CD4-positive, alpha-beta memory T cell (primary cell): Measurements from ENCODE around the gene SCN2B. TPM values are rescaled to one million over a fixed set of nuclear protein-coding genes. Genes with fewer than 3 reads are reported as not detected.

Source experiments
- CTCF ChIA-PET: fragments of 350-600 bp; sonication (Branson Sonifier 250); formaldehyde crosslinking; loops from one replicate; lab custom pipeline; 2021; ENCODE audit warnings: inconsistent platforms; ENCODE audit not compliant: partially characterized antibody; lab: Charles Lee
- POLR2A ChIA-PET: fragments of 350-600 bp; sonication (Branson Sonifier 250); formaldehyde crosslinking; loops from one replicate; lab custom pipeline; 2021; ENCODE audit not compliant: partially characterized antibody; lab: Charles Lee
- DNase-seq, 5 donors: peaks; one replicate each; pipeline versions ENCODE4 v3.0.0 to v3.0.0-alpha.2; 2020 to 2022; ENCODE audit warnings: mixed read lengths in 1 of 5
- H3K27ac ChIP-seq: one replicate; pipeline ENCODE4 v1.7.0; 2013; ENCODE audit warnings: low read depth, low read length
- H3K27me3 ChIP-seq: 2 replicates; pipeline ENCODE4 v1.7.0; 2013; ENCODE audit warnings: mild to moderate bottlenecking, low read length, moderate library complexity; ENCODE audit not compliant: insufficient read depth
- H3K36me3 ChIP-seq: 2 replicates; pipeline ENCODE4 v1.7.0; 2013; ENCODE audit warnings: mild to moderate bottlenecking, low read length, moderate library complexity; ENCODE audit not compliant: insufficient read depth
- H3K4me1 ChIP-seq: 2 replicates; pipeline ENCODE4 v1.7.0; 2013; ENCODE audit warnings: mild to moderate bottlenecking, low read length, moderate library complexity; ENCODE audit not compliant: insufficient read depth
- H3K4me3 ChIP-seq, 2 donors: one replicate each; pipeline ENCODE4 v1.7.0; 2013; ENCODE audit warnings: low read length in 2 of 2, mild to moderate bottlenecking in 1 of 2
- H3K9me3 ChIP-seq, 2 donors: one replicate each; pipeline ENCODE4 v1.7.0; 2013; ENCODE audit warnings: low read length in 2 of 2, control low read depth in 1 of 2; ENCODE audit not compliant: control insufficient read depth in 1 of 2
- H3K27ac Mint-ChIP-seq, 7 donors: one replicate each; pipeline ENCODE4 v1.8.0; 2020 to 2021; ENCODE audit warnings: mixed read lengths in 7 of 7, mild to moderate bottlenecking in 6 of 7, inconsistent platforms in 3 of 7, moderate library complexity in 3 of 7
- H3K27me3 Mint-ChIP-seq, 2 donors: one replicate each; pipeline ENCODE4 v1.8.0; 2020 to 2021; ENCODE audit warnings: mixed read lengths in 2 of 2
- H3K36me3 Mint-ChIP-seq, 2 donors: one replicate each; pipeline ENCODE4 v1.8.0; 2020 to 2021; ENCODE audit warnings: mixed read lengths in 2 of 2, inconsistent platforms in 1 of 2, mild to moderate bottlenecking in 1 of 2
- H3K4me1 Mint-ChIP-seq, 4 donors: one replicate each; pipeline ENCODE4 v1.8.0; 2020 to 2021; ENCODE audit warnings: mixed read lengths in 4 of 4, mild to moderate bottlenecking in 1 of 4
- H3K4me3 Mint-ChIP-seq, 8 donors: one replicate each; pipeline ENCODE4 v1.8.0; 2020 to 2021; ENCODE audit warnings: mixed read lengths in 8 of 8, mild to moderate bottlenecking in 7 of 8, moderate library complexity in 6 of 8, inconsistent platforms in 3 of 8
- H3K9me3 Mint-ChIP-seq, 8 donors: one replicate each; pipeline ENCODE4 v1.8.0; 2020 to 2021; ENCODE audit warnings: mixed read lengths in 8 of 8, mild to moderate bottlenecking in 5 of 8, inconsistent platforms in 3 of 8, moderate library complexity in 1 of 8
- intact Hi-C: fragments of 100-400 bp; cut with micrococcal nuclease; formaldehyde crosslinking; loops from one replicate; pipeline ENCODE4 v1.15.1; 2023
- polyA plus RNA-seq, 2 donors: library from polyadenylated mRNA; unstranded; fragments of 300-500 nt; fragmentation: Illumina TruSeq; gene quantifications; one replicate each; pipeline ENCODE4 v1.2.3, GENCODE V29; 2021
- total RNA-seq, 2 experiments: library from RNA; stranded (reverse); gene quantifications; one replicate each; pipeline ENCODE4 v1.2.3, GENCODE V29; 2021

Gene SCN2B
- total and polyA plus RNA-seq, 4 experiments from 2014 or later = not detected

DNA sequence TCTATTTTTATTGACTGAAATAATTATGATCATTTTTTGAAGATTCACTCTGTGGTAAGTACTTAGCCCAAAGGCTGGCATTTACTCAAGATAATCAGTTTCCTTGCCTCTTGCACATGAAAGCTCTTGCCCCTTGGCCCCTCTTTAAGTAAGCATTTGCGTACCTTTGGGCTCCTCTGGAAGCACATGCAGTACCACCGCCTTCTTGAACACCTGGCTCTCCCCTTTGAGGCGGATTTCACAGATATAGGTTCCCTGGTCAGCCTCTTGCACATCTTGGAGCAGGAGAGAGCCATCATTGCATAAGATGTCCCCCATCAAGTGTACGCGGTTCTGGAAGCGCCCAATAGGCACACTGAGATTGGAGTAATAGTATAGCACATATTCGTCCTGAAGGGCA is 33.9 kb upstream of the SCN2B start:
- Histone ChIP-seq H3K4me1 (peaks cover 44% of the 10 kb centered on the region), H3K9me3 (no peaks in the 10 kb centered on the region), H3K36me3 (peaks cover 26% of the 10 kb centered on the region), H3K27ac (no peak overlapping the region), H3K4me3 (no peak overlapping the region), H3K27me3 (no peaks in the 10 kb centered on the region)
- Mint-ChIP-seq H3K4me3 (no peak overlapping the region), H3K27me3 (no peaks in the 10 kb centered on the region), H3K4me1 (peaks cover 43 to 55% (median 49%) of the 10 kb centered on the region in 4 donors), H3K9me3 (peaks cover 0 to 2% (median 0%) of the 10 kb centered on the region in 8 donors), H3K36me3 (peaks cover 55 to 71% of the 10 kb centered on the region in 2 donors), H3K27ac (peak overlapping the region in 5 of 7 donors; percentile 0 to 75 (median 47))
- ChIA-PET CTCF (interaction anchor here (0.8 to 5.2 kb wide), 3 partner anchors 8 to 49 kb away, joined by 3 to 39 read pairs (median 6); no protein-coding TSS in a partner anchor), POLR2A (interaction anchor here (2.0 to 9.3 kb wide), 3 partner anchors 6 to 32 kb away, joined by 4 to 83 read pairs (median 6); no protein-coding TSS in a partner anchor)
- no peak for DNase-seq
- intact Hi-C loops = no loop called here

DNA sequence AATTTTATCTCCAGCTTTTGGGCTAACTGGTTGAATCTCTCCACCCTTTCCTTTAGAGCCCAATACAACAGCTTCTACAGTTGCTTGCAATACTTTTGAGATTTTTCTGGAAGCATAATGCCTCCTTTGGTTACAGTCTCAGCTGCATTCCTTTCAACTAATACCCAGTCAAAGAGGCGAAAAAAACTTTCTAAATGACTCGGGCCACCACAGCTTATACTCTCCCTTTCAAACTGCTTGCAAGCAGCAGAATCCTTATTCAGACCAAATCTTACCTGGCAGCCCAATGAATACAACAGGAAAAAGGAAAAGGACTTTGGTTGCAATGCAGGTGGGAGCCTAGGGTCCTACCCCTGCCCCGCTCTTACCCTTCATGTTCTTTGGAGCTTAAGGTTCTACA is 32.6 kb upstream of the SCN2B start:
- H3K27me3 Mint-ChIP-seq = no peaks in the 10 kb centered on the region
- no peak overlapping the region for H3K27ac ChIP-seq
- no peaks in the 10 kb centered on the region for H3K9me3 ChIP-seq
- peaks cover 43% of the 10 kb centered on the region for H3K4me1 ChIP-seq
- peaks cover 55 to 71% of the 10 kb centered on the region in 2 donors for H3K36me3 Mint-ChIP-seq
- H3K36me3 ChIP-seq = peaks cover 27% of the 10 kb centered on the region
- DNase-seq = no peak
- H3K27ac Mint-ChIP-seq = peak overlapping the region in 4 of 7 donors; percentile 48 to 84 (median 64)
- H3K27me3 ChIP-seq = no peaks in the 10 kb centered on the region
- intact Hi-C loops = loop anchor here (2.0 kb wide), 1 partner anchor 16 kb away; the partner anchor contains the start of gene JAML
- CTCF ChIA-PET = interaction anchor here (1.0 to 5.2 kb wide), 3 partner anchors 10 to 16 kb away, joined by 4 to 39 read pairs (median 5); partner anchors contain the start of gene JAML
- POLR2A ChIA-PET = interaction anchor here (0.6 to 2.8 kb wide), 5 partner anchors 16 to 189 kb away, joined by 3 to 19 read pairs (median 6); partner anchors contain the start of genes JAML and MPZL3
- H3K4me3 ChIP-seq = no peak overlapping the region
- peaks cover 0 to 2% (median 0%) of the 10 kb centered on the region in 8 donors for H3K9me3 Mint-ChIP-seq
- no peak overlapping the region for H3K4me3 Mint-ChIP-seq
- peaks cover 30 to 48% (median 38%) of the 10 kb centered on the region in 4 donors for H3K4me1 Mint-ChIP-seq

- H3K4me1 Mint-ChIP-seq = peaks cover 10 to 34% (median 24%) of the 10 kb centered on the region in 4 donors
Observed at GRCh38 chr11:118207079-118207478, 30.6 kb upstream of the SCN2B start.

GRCh38 chr11:118206391-118207031 is 30.1 kb upstream of the SCN2B start:
- intact Hi-C loops = loop anchor here (1.0 kb wide), 1 partner anchor 11 kb away; no protein-coding TSS in a partner anchor
- Mint-ChIP-seq H3K4me1 (peaks cover 5 to 31% (median 21%) of the 10 kb centered on the region in 4 donors), H3K27me3 (no peaks in the 10 kb centered on the region), H3K36me3 (peaks cover 35 to 53% of the 10 kb centered on the region in 2 donors), H3K9me3 (no peaks in the 10 kb centered on the region), H3K27ac (peak overlapping the region in 6 of 7 donors; percentile 83 to 97 (median 91)), H3K4me3 (peak overlapping the region; percentile 56 to 93 (median 80))
- ChIA-PET POLR2A (interaction anchor here (0.9 to 5.6 kb wide), 7 partner anchors 9 to 99 kb away, joined by 3 to 83 read pairs (median 10); partner anchors contain the start of genes JAML and MPZL3), CTCF (interaction anchor here (1.2 to 1.5 kb wide), 2 partner anchors 10 to 89 kb away, joined by 3 to 4 read pairs; no protein-coding TSS in a partner anchor)
- DNase-seq = no peak
- no peaks in the 10 kb centered on the region for H3K27me3 ChIP-seq
- peaks cover 56% of the 10 kb centered on the region for H3K4me1 ChIP-seq
- H3K9me3 ChIP-seq = no peaks in the 10 kb centered on the region
- H3K27ac ChIP-seq = peak overlapping the region; percentile 48
- peak overlapping the region in 1 of 2 donors; percentile 11 for H3K4me3 ChIP-seq
- H3K36me3 ChIP-seq = peaks cover 16% of the 10 kb centered on the region

More at GRCh38 chr11:118207079-118207478, 30.6 kb upstream of the SCN2B start:
- intact Hi-C loops = no loop called here
- ChIA-PET CTCF (interaction anchor here (1.2 to 5.2 kb wide), 2 partner anchors 8 to 89 kb away, joined by 3 to 39 read pairs; no protein-coding TSS in a partner anchor), POLR2A (interaction anchor here (1.1 to 5.6 kb wide), 6 partner anchors 8 to 99 kb away, joined by 7 to 83 read pairs (median 16); partner anchors contain the start of genes JAML and MPZL3)
- peak overlapping the region in 6 of 7 donors; percentile 83 to 97 (median 91) for H3K27ac Mint-ChIP-seq
- H3K9me3 ChIP-seq = no peaks in the 10 kb centered on the region
- H3K4me3 ChIP-seq = peak overlapping the region in 1 of 2 donors; percentile 11
- peak overlapping the region in 5 of 8 donors; percentile 57 to 93 (median 82) for H3K4me3 Mint-ChIP-seq
- H3K4me1 ChIP-seq = peaks cover 50% of the 10 kb centered on the region
- H3K9me3 Mint-ChIP-seq = no peaks in the 10 kb centered on the region
- H3K27me3 Mint-ChIP-seq = no peaks in the 10 kb centered on the region
- H3K36me3 Mint-ChIP-seq = peaks cover 41 to 58% of the 10 kb centered on the region in 2 donors
- no peak for DNase-seq
- peak overlapping the region; percentile 48 for H3K27ac ChIP-seq
- peaks cover 21% of the 10 kb centered on the region for H3K36me3 ChIP-seq
- no peaks in the 10 kb centered on the region for H3K27me3 ChIP-seq

GRCh38 chr11:118205606-118206378 is 29.4 kb upstream of the SCN2B start:
- ChIA-PET CTCF (interaction anchor here (1.2 to 1.9 kb wide), 5 partner anchors 11 to 90 kb away, joined by 3 to 4 read pairs (median 4); partner anchors contain the start of gene JAML), POLR2A (interaction anchor here (0.9 to 5.6 kb wide), 8 partner anchors 9 to 100 kb away, joined by 3 to 83 read pairs (median 12); partner anchors contain the start of genes JAML and MPZL3)
- no peaks in the 10 kb centered on the region for H3K9me3 Mint-ChIP-seq
- H3K4me1 ChIP-seq = peaks cover 63% of the 10 kb centered on the region
- peak overlapping the region in 7 of 8 donors; percentile 57 to 93 (median 80) for H3K4me3 Mint-ChIP-seq
- intact Hi-C loops = loop anchor here (1.0 kb wide), 1 partner anchor 12 kb away; no protein-coding TSS in a partner anchor
- DNase-seq = no peak
- no peak overlapping the region for H3K4me3 ChIP-seq
- peaks cover 4 to 31% (median 18%) of the 10 kb centered on the region in 4 donors for H3K4me1 Mint-ChIP-seq
- no peaks in the 10 kb centered on the region for H3K27me3 ChIP-seq
- peaks cover 28 to 45% of the 10 kb centered on the region in 2 donors for H3K36me3 Mint-ChIP-seq
- H3K27ac Mint-ChIP-seq = peak overlapping the region in 6 of 7 donors; percentile 83 to 97 (median 91)
- no peak overlapping the region for H3K27ac ChIP-seq
- no peaks in the 10 kb centered on the region for H3K9me3 ChIP-seq
- no peaks in the 10 kb centered on the region for H3K27me3 Mint-ChIP-seq
- H3K36me3 ChIP-seq = peaks cover 10% of the 10 kb centered on the region

DNA sequence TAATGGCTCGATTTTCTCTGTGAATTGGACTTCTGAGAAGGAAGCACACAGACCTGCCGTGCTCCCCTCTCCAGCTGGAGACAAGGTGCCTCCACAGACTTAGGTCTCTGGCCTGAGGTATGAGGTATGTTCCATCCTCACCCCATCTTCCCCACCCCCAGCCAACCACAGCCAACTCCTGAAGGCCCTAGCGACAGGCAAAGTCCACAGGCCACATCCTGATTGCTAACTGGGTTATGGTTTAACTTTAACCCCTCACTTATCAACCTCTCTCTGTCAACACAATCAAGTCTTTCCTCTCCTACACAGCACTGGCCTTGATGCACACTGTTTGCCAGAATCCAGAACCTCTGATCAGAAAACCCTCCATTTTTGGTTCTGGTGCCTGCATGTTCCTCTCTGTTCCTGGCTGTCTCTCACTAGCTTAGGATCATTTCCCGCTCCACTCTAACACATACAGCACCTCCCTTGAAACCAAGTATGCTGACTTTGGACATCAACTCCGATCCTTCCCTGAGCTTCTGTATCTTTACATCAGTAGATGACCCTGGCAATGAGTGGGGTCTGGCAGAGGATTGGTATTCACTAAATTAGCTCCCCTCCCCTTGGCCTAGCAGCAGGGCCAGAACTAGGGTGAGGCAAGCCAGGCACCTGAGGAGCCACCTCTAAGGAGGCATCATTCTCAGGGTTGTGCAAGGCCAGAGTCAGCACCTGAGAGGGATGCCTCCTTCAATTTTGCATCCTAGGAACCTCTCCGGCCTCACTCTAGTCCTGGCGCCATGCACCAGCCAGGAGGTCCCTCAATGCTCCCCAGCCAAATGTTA is 26.4 kb upstream of the SCN2B start:
- Histone ChIP-seq H3K9me3 (no peaks in the 10 kb centered on the region), H3K27ac (no peak overlapping the region), H3K4me1 (peaks cover 85% of the 10 kb centered on the region), H3K36me3 (peaks cover 8% of the 10 kb centered on the region), H3K27me3 (no peaks in the 10 kb centered on the region), H3K4me3 (no peak overlapping the region)
- peaks cover 12 to 30% (median 21%) of the 10 kb centered on the region in 4 donors for H3K4me1 Mint-ChIP-seq
- no peaks in the 10 kb centered on the region for H3K27me3 Mint-ChIP-seq
- intact Hi-C loops = loop anchor here (2.0 kb wide), 1 partner anchor 14 kb away; no protein-coding TSS in a partner anchor
- POLR2A ChIA-PET = interaction anchor here (0.6 to 5.6 kb wide), 20 partner anchors 12 to 232 kb away, joined by 3 to 83 read pairs (median 8); partner anchors contain the start of genes CD3D, CD3E, JAML and MPZL2
- CTCF ChIA-PET = interaction anchor here (0.7 to 2.0 kb wide), 19 partner anchors 8 to 156 kb away, joined by 3 to 22 read pairs (median 6); partner anchors contain the start of genes CD3D, JAML, MPZL3 and UBE4A
- H3K4me3 Mint-ChIP-seq = no peak overlapping the region
- H3K9me3 Mint-ChIP-seq = no peaks in the 10 kb centered on the region
- peak; percentile 73 to 88 (median 80) for DNase-seq
- H3K27ac Mint-ChIP-seq = no peak overlapping the region
- peaks cover 14 to 34% of the 10 kb centered on the region in 2 donors for H3K36me3 Mint-ChIP-seq
